GM23338 (cell line): ENCODE measurements around the gene DRD4. TPM values are rescaled to one million over a fixed set of nuclear protein-coding genes. Genes with fewer than 3 reads are reported as not detected.
"Not testable (repeated sequence)": the region's sequence is repeated elsewhere in the genome, so short reads cannot be mapped to it uniquely, and the experiment has no call there.

Experiments
- ATAC-seq: fragments of 200-7000 bp; cut with Tn5 transposase; 3 replicates; pipeline ENCODE4 v1.9.1; 2020
- DNase-seq: peaks from one replicate; pipeline ENCODE4 v3.0.0-alpha.2; 2015; ENCODE audit warnings: low spot score
- H2AFZ ChIP-seq: fragments of 200-600 bp; sonication (generic); 2 replicates; pipeline ENCODE4 v1.8.0; 2016; ENCODE audit warnings: antibody characterized with exemption, mild to moderate bottlenecking, moderate library complexity
- H3F3A ChIP-seq: fragments of 200-600 bp; sonication (generic); replicated peaks from 2 replicates; pipeline ENCODE4 v1.8.0; 2017; ENCODE audit warnings: antibody characterized with exemption, mixed run types, low read depth
- H3K27ac ChIP-seq: fragments of 200-600 bp; sonication (generic); 2 replicates; pipeline ENCODE4 v1.6.1; 2016; ENCODE audit warnings: low read depth
- H3K27me3 ChIP-seq: fragments of 200-600 bp; sonication (generic); 2 replicates; pipeline ENCODE4 v1.8.0; 2016; ENCODE audit warnings: mild to moderate bottlenecking, mixed run types, moderate library complexity; ENCODE audit not compliant: insufficient read depth
- H3K36me3 ChIP-seq: fragments of 200-600 bp; sonication (generic); 2 replicates; pipeline ENCODE4 v1.8.0; 2016; ENCODE audit warnings: mild to moderate bottlenecking; ENCODE audit not compliant: insufficient read depth
- H3K4me1 ChIP-seq: fragments of 200-600 bp; sonication (generic); 2 replicates; pipeline ENCODE4 v1.8.0; 2016; ENCODE audit warnings: mild to moderate bottlenecking, moderate library complexity; ENCODE audit not compliant: insufficient read depth
- H3K4me2 ChIP-seq: fragments of 200-600 bp; sonication (generic); 2 replicates; pipeline ENCODE4 v1.7.1; 2017; ENCODE audit warnings: mixed run types
- H3K4me3 ChIP-seq: fragments of 200-600 bp; sonication (generic); 2 replicates; pipeline ENCODE4 v1.6.1; 2016; ENCODE audit warnings: mixed run types
- H3K79me2 ChIP-seq: fragments of 200-600 bp; sonication (generic); replicated peaks from 2 replicates; pipeline ENCODE4 v1.8.0; 2017; ENCODE audit warnings: mild to moderate bottlenecking; ENCODE audit not compliant: insufficient read depth
- H3K9me2 ChIP-seq: fragments of 200-600 bp; sonication (generic); 2 replicates; pipeline ENCODE4 v1.8.0; 2017; ENCODE audit not compliant: insufficient read depth
- H4K20me1 ChIP-seq: fragments of 200-600 bp; sonication (generic); replicated peaks from 2 replicates; pipeline ENCODE4 v1.8.0; 2017; ENCODE audit warnings: mild to moderate bottlenecking; ENCODE audit not compliant: insufficient read depth
- H3K27ac Mint-ChIP-seq: 2 replicates; pipeline ENCODE4 v1.8.0; 2020; ENCODE audit warnings: inconsistent platforms, mild to moderate bottlenecking, moderate library complexity, mixed read lengths
- H3K27me3 Mint-ChIP-seq: 3 replicates; pipeline ENCODE4 v1.8.0; 2022; ENCODE audit warnings: low read depth, mild to moderate bottlenecking, moderate library complexity, mixed read lengths, inconsistent platforms; ENCODE audit not compliant: insufficient read depth, poor library complexity
- H3K36me3 Mint-ChIP-seq: 3 replicates; pipeline ENCODE4 v1.8.0; 2021; ENCODE audit warnings: low read depth, mild to moderate bottlenecking, inconsistent platforms, moderate library complexity, mixed read lengths
- H3K4me1 Mint-ChIP-seq: 3 replicates; pipeline ENCODE4 v1.8.0; 2020; ENCODE audit warnings: mild to moderate bottlenecking, inconsistent platforms, mixed read lengths
- H3K4me3 Mint-ChIP-seq: 3 replicates; pipeline ENCODE4 v1.8.0; 2021; ENCODE audit warnings: moderate library complexity, mild to moderate bottlenecking, inconsistent platforms, mixed read lengths
- H3K9me3 Mint-ChIP-seq: 3 replicates; pipeline ENCODE4 v1.8.0; 2020; ENCODE audit warnings: moderate library complexity, mild to moderate bottlenecking, inconsistent platforms, mixed read lengths
- CTCF ChIP-seq, 2 experiments: fragments of 200-600 bp in 1 of 2; sonication (generic) in 1 of 2; conservative IDR thresholded peaks; 2 replicates each; pipeline versions ENCODE4 v1.5.1 to v1.6.1; 2016 to 2017; ENCODE audit warnings: antibody characterized with exemption in 2 of 2, low read depth in 2 of 2, mild to moderate bottlenecking in 2 of 2, moderate library complexity in 1 of 2
- ETS1 ChIP-seq: IDR thresholded peaks from 2 replicates; pipeline ENCODE4 v1.6.1; 2016; ENCODE audit warnings: antibody characterized with exemption
- EZH2phosphoT487 ChIP-seq: fragments of 200-600 bp; sonication (generic); IDR thresholded peaks from one replicate; pipeline ENCODE4 v1.8.1; 2018; ENCODE audit warnings: antibody characterized with exemption; ENCODE audit not compliant: unreplicated experiment
- JUNB ChIP-seq: IDR thresholded peaks from one replicate; pipeline ENCODE4 v1.6.1; 2016; ENCODE audit warnings: antibody characterized with exemption; ENCODE audit not compliant: unreplicated experiment
- ZNF114 ChIP-seq: fragments of 250-450 bp; sonication (Bioruptor Pico); IDR thresholded peaks from 2 replicates; pipeline ENCODE4 v1.5.0; 2020; ENCODE audit warnings: mild to moderate bottlenecking, moderate library complexity
- ZNF331 ChIP-seq: fragments of 250-450 bp; sonication (Bioruptor Pico); IDR thresholded peaks from 2 replicates; pipeline ENCODE4 v1.5.0; 2020; ENCODE audit warnings: low read depth, mild to moderate bottlenecking, moderate library complexity
- ZNF462 ChIP-seq: fragments of 250-450 bp; sonication (Bioruptor Pico); IDR thresholded peaks from 2 replicates; pipeline ENCODE4 v1.5.0; 2020; ENCODE audit warnings: mild to moderate bottlenecking, moderate library complexity
- polyA plus RNA-seq: library from polyadenylated mRNA; unstranded; fragments of >200 nt; fragmentation: Nextera tagmentation; extraction: Ambion mirVana; gene quantifications from 2 replicates; pipeline ENCODE4 v1.2.1, GENCODE V29; 2016
- total RNA-seq: library from RNA; depleted of rRNA; stranded (reverse); fragments of >200 nt; shearing (Covaris generic); gene quantifications from 2 replicates; pipeline ENCODE4 v1.2.3, GENCODE V29; 2014

Gene DRD4
- total and polyA plus RNA-seq, 2 experiments from 2014 or later, result 1.0 to 1.8 TPM

GRCh38 chr11:645536-645935 lies 8.5 kb downstream of the DRD4 start:
- no peak overlapping the region for H3K4me3 Mint-ChIP-seq
- H3K27ac Mint-ChIP-seq, result no peak overlapping the region
- peaks cover 28% of the 10 kb centered on the region; the same call in 2 of the 3 replicates for H3K36me3 Mint-ChIP-seq

GRCh38 chr11:646214-646613 lies 9.1 kb downstream of the DRD4 start:
- Mint-ChIP-seq H3K9me3 (no peaks in the 10 kb centered on the region), H3K27ac (no peak overlapping the region), H3K4me3 (no peak overlapping the region), H3K27me3 (peaks cover 17% of the 10 kb centered on the region), H3K4me1 (peaks cover 6% of the 10 kb centered on the region; the same call in 2 of the 3 replicates), H3K36me3 (peaks cover 28% of the 10 kb centered on the region)
- Histone ChIP-seq H3K4me3 (no peak overlapping the region), H3F3A (0 out of 2 replicates have a peak, but pooled peaks cover 5% of the 10 kb centered on the region), H3K27ac (no peak overlapping the region), H3K9me2 (no peaks in the 10 kb centered on the region), H3K79me2 (no peaks in the 10 kb centered on the region), H3K4me1 (no peaks in the 10 kb centered on the region; the same call in 1 of the 2 replicates), H3K36me3 (no peaks in the 10 kb centered on the region), H2AFZ (no peak overlapping the region), H3K4me2 (no peak overlapping the region), H3K27me3 (no peaks in the 10 kb centered on the region), H4K20me1 (no peaks in the 10 kb centered on the region)
- ATAC-seq, result no peak
- no peak for DNase-seq
- TF ChIP-seq ZNF331 (CRISPR knock-in tag) (no peak), ZNF114 (no peak), JUNB (no peak), ZNF462 (no peak)

More at GRCh38 chr11:645536-645935, 8.5 kb downstream of the DRD4 start:
- H3K27me3 Mint-ChIP-seq, result peaks cover 20% of the 10 kb centered on the region
- Histone ChIP-seq H3K9me2 (no peaks in the 10 kb centered on the region), H3K27me3 (peaks cover 6% of the 10 kb centered on the region), H3K79me2 (no peaks in the 10 kb centered on the region), H3K4me2 (no peak overlapping the region), H3K27ac (no peak overlapping the region), H3K4me3 (no peak overlapping the region), H3K36me3 (no peaks in the 10 kb centered on the region), H3K4me1 (peaks cover 5% of the 10 kb centered on the region; the same call in 1 of the 2 replicates), H4K20me1 (no peaks in the 10 kb centered on the region), H2AFZ (no peak overlapping the region), H3F3A (0 out of 2 replicates have a peak, but pooled peaks cover 5% of the 10 kb centered on the region)
- no peaks in the 10 kb centered on the region for H3K9me3 Mint-ChIP-seq
- ATAC-seq, result no peak; the same call in 2 of the 3 replicates
- H3K4me1 Mint-ChIP-seq, result peaks cover 6% of the 10 kb centered on the region; the same call in 2 of the 3 replicates
- no peak for DNase-seq
- TF ChIP-seq ETS1, result no peak
- TF ChIP-seq EZH2phosphoT487, result no peak
- TF ChIP-seq CTCF (conservative IDR thresholded peaks at IDR 0.05; ENCODE audit: low read depth in 2 of 2), result no peak

- H3K4me3 ChIP-seq, H3K4me3 Mint-ChIP-seq, H3K27me3 ChIP-seq, H4K20me1 ChIP-seq, H3K4me2 ChIP-seq, H3K4me1 Mint-ChIP-seq, ATAC-seq, H3K9me3 Mint-ChIP-seq, H3F3A ChIP-seq, H3K79me2 ChIP-seq, H3K9me2 ChIP-seq, DNase-seq, H2AFZ ChIP-seq, H3K36me3 ChIP-seq, H3K27ac ChIP-seq, H3K4me1 ChIP-seq, H3K27ac Mint-ChIP-seq: not testable (repeated sequence)
- Mint-ChIP-seq H3K36me3 (peaks cover 41% of the 10 kb centered on the region), H3K27me3 (peaks cover 12% of the 10 kb centered on the region)
Observed at GRCh38 chr11:647672-648158, 10.6 kb downstream of the DRD4 start.
